GM19468 (cell line): Measurements from ENCODE around the gene ALK.

ENCODE experiments used
- ATAC-seq: cut with Tn5 transposase; IDR thresholded peaks from one replicate; pipeline ENCODE4 v1.9.1; 2021; ENCODE audit warnings: mild to moderate bottlenecking, moderate library complexity, moderate number of reproducible peaks; ENCODE audit not compliant: unreplicated experiment; ENCODE audit errors: extremely low read depth

Gene ALK

GRCh38 chr2:29164091-29164846 is 757.1 kb downstream of the ALK start:
- ATAC-seq = no peak

GRCh38 chr2:29162204-29162928 is 759.0 kb downstream of the ALK start:
- no peak for ATAC-seq

GRCh38 chr2:29160184-29160583 is 761.2 kb downstream of the ALK start:
- no peak for ATAC-seq

GRCh38 chr2:29159125-29159524 is 762.3 kb downstream of the ALK start:
- ATAC-seq = no peak

GRCh38 chr2:29157131-29157530 is 764.3 kb downstream of the ALK start:
- no peak for ATAC-seq

DNA sequence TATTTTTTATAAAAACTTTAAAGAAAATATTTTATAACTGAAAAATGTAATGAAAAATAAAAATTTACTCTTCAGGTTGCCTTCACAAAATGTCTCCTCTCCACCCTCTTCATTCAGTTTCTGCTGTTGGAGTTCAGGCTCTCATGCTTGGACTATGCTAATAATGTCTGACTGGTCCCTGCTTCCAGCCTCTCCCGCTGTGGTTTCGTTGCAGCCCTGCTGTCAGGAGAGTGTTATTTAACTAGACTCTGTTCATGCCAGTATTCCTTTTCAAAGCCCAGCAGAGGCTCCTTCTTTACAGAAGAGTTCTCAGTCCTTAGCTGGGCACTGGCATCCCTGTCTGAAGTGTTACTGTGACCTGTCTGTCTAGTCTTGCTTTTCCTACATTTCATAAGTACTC is 765.8 kb downstream of the ALK start:
- no peak for ATAC-seq

DNA sequence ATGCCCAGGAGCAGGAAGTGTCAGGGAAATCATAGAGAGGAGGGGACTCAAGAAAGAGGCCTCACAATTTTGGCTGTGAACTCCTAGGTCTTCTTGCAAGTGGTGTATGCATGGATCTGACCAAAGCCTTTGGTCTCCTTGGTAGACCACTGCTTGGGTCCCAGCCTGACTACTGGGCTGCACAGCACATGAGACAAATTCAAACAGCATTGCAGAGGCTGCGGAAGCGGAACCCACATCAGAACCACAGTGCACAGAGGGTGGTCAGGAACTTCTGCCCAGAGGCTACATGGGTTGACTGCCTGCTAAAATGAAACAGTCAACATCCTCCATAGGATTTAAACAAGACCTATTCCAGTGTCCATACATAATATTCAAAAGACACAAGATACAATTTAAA is 766.8 kb downstream of the ALK start:
- ATAC-seq = no peak

DNA sequence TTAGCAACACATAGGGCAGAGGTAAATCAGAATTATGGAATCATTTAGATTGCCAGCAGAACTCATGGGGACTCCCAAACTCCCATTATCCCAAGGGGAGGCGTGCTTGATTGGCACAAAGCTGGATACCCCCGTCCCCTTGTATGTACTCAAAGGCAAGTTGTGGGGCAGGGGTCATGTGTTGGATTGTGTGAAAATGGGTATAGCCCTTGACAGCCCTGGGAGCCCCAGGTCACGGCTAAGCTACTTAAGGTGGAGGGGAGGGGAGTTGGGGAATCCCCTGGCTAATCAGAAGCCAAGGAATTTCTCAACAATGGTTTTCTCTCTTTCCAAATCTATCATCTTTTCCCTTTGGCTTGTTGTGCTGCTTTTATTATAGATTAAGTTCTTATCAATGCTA is 773.4 kb downstream of the ALK start:
- ATAC-seq = no peak

DNA sequence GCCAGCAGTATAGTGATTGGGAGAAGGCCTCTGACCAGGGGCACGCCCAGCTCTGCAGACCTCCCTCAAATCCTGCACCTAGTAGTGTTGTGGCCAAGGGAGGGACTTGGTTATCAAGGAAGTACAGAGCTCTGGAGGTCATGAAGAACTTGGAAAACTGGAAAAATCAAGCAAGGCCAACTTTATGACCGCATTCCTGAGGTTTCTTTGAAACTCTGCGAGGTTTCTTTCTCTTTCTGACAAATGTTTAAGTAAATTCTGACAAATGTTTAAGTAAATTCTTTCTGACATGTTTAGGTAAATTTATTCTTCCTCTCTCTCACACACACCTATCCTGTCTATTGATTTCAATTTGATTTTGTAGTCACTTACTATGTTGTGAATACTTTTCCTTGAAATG is 775.2 kb downstream of the ALK start:
- ATAC-seq = no peak

DNA sequence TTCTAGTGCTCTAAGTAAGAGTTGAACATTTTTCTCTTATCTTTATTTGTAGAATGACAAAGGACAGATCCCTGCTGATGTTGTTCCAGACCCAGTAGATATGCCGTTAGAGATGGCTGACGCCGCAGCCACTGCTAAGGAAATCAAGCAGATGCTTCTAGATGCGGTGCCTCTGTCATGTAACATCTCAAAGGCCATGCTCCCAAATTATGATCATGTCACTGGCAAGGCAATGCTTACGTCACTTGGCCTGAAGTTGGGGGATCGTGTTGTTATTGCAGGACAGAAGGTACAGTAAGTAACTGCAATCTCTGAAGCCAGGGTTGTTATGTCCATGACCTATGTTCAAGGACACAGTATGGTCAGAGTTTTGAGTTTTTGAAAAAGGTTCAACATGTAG is 777.7 kb downstream of the ALK start:
- ATAC-seq = no peak
